Suprapubic skin (tissue), 3 donors: Measurements from ENCODE around the gene DRAM1.

ENCODE experiments used
- CTCF ChIP-seq, 2 donors: fragments of 200-600 bp in 1 of 2; fragments of 450-650 bp in 1 of 2; sonication (generic) in 1 of 2; IDR thresholded peaks; one replicate each; pipeline ENCODE4 v1.5.1; 2016 to 2019; ENCODE audit warnings: antibody characterized with exemption in 2 of 2, mild to moderate bottlenecking in 1 of 2, moderate library complexity in 1 of 2
- POLR2AphosphoS5 ChIP-seq, 3 donors: sonication (generic); formaldehyde crosslinking; IDR thresholded peaks; one replicate each; pipeline ENCODE4 v1.6.1; 2017; ENCODE audit warnings: antibody characterized with exemption in 3 of 3

- TF ChIP-seq POLR2AphosphoS5 (IDR thresholded peaks at IDR 0.05) (no peak), CTCF (IDR thresholded peaks at IDR 0.05) (no peak)
These were observed 61.9 kb downstream of the DRAM1 start for GRCh38 chr12:101939306-101939705.
